HFFc6 (cell line): Measurements from ENCODE around the gene IBTK. TPM values are rescaled to one million over a fixed set of nuclear protein-coding genes. Genes with fewer than 3 reads are reported as not detected.

Experiments
- DNase-seq: peaks from one replicate; pipeline ENCODE4 v3.0.0-alpha.2; 2018
- H3K27ac Mint-ChIP-seq: 2 replicates; pipeline ENCODE4 v1.8.0; 2020; ENCODE audit warnings: mild to moderate bottlenecking, mixed read lengths
- H3K27me3 Mint-ChIP-seq: 2 replicates; pipeline ENCODE4 v1.8.0; 2021; ENCODE audit warnings: mild to moderate bottlenecking, moderate library complexity, mixed read lengths; ENCODE audit not compliant: insufficient read depth
- H3K36me3 Mint-ChIP-seq: 2 replicates; pipeline ENCODE4 v1.8.0; 2021; ENCODE audit warnings: low read depth, mixed read lengths
- H3K4me1 Mint-ChIP-seq: 2 replicates; pipeline ENCODE4 v1.8.0; 2020; ENCODE audit warnings: low read depth, mixed read lengths
- H3K4me3 Mint-ChIP-seq: 2 replicates; pipeline ENCODE4 v1.8.0; 2020; ENCODE audit warnings: mild to moderate bottlenecking, moderate library complexity, mixed read lengths
- H3K9me3 Mint-ChIP-seq: 2 replicates; pipeline ENCODE4 v1.8.0; 2020; ENCODE audit warnings: mild to moderate bottlenecking, mixed read lengths
- CTCF ChIP-seq: fragments of 200-600 bp; sonication (generic); IDR thresholded peaks from 2 replicates; pipeline ENCODE4 v1.5.0; 2021; ENCODE audit warnings: antibody characterized with exemption, mild to moderate bottlenecking
- total RNA-seq, 6 experiments: library from RNA; stranded (reverse); fragmentation: NEBNext Ultra II Directional; extraction: Animal tissue kit (Norgen Biotek cat#: 25700); gene quantifications; 2 replicates in 1 of 6; 3 replicates in 5 of 6; pipeline ENCODE4 v1.2.3, GENCODE V29; 2021

IBTK gene
- total RNA-seq, 6 experiments from 2014 or later, result 28.4 to 34.3 (median 32.1) TPM

GRCh38 chr6:82220167-82220566 is 27.4 kb downstream of the IBTK start:
- H3K27me3 Mint-ChIP-seq, result no peaks in the 10 kb centered on the region
- DNase-seq, result no peak
- no peaks in the 10 kb centered on the region for H3K4me1 Mint-ChIP-seq
- TF ChIP-seq CTCF, result no peak
- H3K36me3 Mint-ChIP-seq, result peaks cover 25% of the 10 kb centered on the region
- no peak overlapping the region for H3K27ac Mint-ChIP-seq
- no peaks in the 10 kb centered on the region for H3K9me3 Mint-ChIP-seq
- no peak overlapping the region for H3K4me3 Mint-ChIP-seq

GRCh38 chr6:82217018-82217586 is 30.4 kb downstream of the IBTK start:
- Mint-ChIP-seq H3K36me3 (peaks cover 36% of the 10 kb centered on the region), H3K9me3 (no peaks in the 10 kb centered on the region), H3K27ac (no peak overlapping the region)

GRCh38 chr6:82216549-82216948 is 31.0 kb downstream of the IBTK start:
- H3K4me3 Mint-ChIP-seq, result no peak overlapping the region
- no peak for DNase-seq

More at GRCh38 chr6:82217018-82217586, 30.4 kb downstream of the IBTK start:
- Mint-ChIP-seq H3K4me3 (no peak overlapping the region), H3K4me1 (no peaks in the 10 kb centered on the region), H3K27me3 (no peaks in the 10 kb centered on the region)
- TF ChIP-seq CTCF, result no peak
- DNase-seq, result no peak

GRCh38 chr6:82211326-82211725 is 36.2 kb downstream of the IBTK start:
- Mint-ChIP-seq H3K36me3 (peaks cover 44% of the 10 kb centered on the region), H3K27me3 (no peaks in the 10 kb centered on the region), H3K4me3 (no peak overlapping the region), H3K27ac (no peak overlapping the region), H3K9me3 (no peaks in the 10 kb centered on the region), H3K4me1 (peaks cover 7% of the 10 kb centered on the region)
- no peak for DNase-seq
- no peak for TF ChIP-seq CTCF

More at GRCh38 chr6:82216549-82216948, 31.0 kb downstream of the IBTK start:
- H3K27ac Mint-ChIP-seq, result no peak overlapping the region
- no peaks in the 10 kb centered on the region for H3K9me3 Mint-ChIP-seq
- H3K27me3 Mint-ChIP-seq, result no peaks in the 10 kb centered on the region
- peaks cover 37% of the 10 kb centered on the region for H3K36me3 Mint-ChIP-seq
- TF ChIP-seq CTCF, result no peak
- no peaks in the 10 kb centered on the region for H3K4me1 Mint-ChIP-seq

GRCh38 chr6:82208913-82209312 is 38.6 kb downstream of the IBTK start:
- H3K27ac Mint-ChIP-seq, result no peak overlapping the region
- H3K4me1 Mint-ChIP-seq, result peaks cover 14% of the 10 kb centered on the region
- H3K27me3 Mint-ChIP-seq, result no peaks in the 10 kb centered on the region
- no peak for TF ChIP-seq CTCF
- peaks cover 45% of the 10 kb centered on the region for H3K36me3 Mint-ChIP-seq
- no peaks in the 10 kb centered on the region for H3K9me3 Mint-ChIP-seq
- no peak overlapping the region for H3K4me3 Mint-ChIP-seq
- DNase-seq, result no peak
